Measurements from ENCODE around the gene NRG4. TPM values are rescaled to one million over a fixed set of nuclear protein-coding genes. Genes with fewer than 3 reads are reported as not detected.

NRG4 gene
- total and polyA plus RNA-seq, 11 donors: 1.1 TPM; not detected in 10

GRCh38 chr15:75948761-75949296 is 63.4 kb downstream of the NRG4 start:
- no peak overlapping the region for H3K27ac ChIP-seq
- H3K9me3 ChIP-seq: no peaks in the 10 kb centered on the region
- H3K4me3 ChIP-seq: no peak overlapping the region
- no peak for ATAC-seq
- 78 to 84% (median 83%) methylated on average over 8 of the region's 8 CpGs for WGBS, 4 donors
- peaks cover 0 to 35% (median 0%) of the 10 kb centered on the region in 9 donors for H3K27me3 ChIP-seq
- intact Hi-C loops (cut with DNase I): no loop called here
- H3K36me3 ChIP-seq: no peaks in the 10 kb centered on the region
- TF ChIP-seq CTCF (IDR thresholded peaks at IDR 0.05): no peak
- no peak for TF ChIP-seq POLR2A (IDR thresholded peaks at IDR 0.05)
- no peak for DNase-seq
- no peaks in the 10 kb centered on the region for H3K4me1 ChIP-seq

- peaks cover 0 to 35% (median 0%) of the 10 kb centered on the region in 9 donors for H3K27me3 ChIP-seq
- WGBS, 4 donors: 60 to 67% (median 63%) methylated on average over 1 of the region's 1 CpG
- intact Hi-C loops (cut with DNase I): no loop called here
Measured at GRCh38 chr15:75947092-75947491, 65.1 kb downstream of the NRG4 start.

GRCh38 chr15:75945953-75946352 is 66.3 kb downstream of the NRG4 start:
- no peak for ATAC-seq
- Histone ChIP-seq H3K36me3 (no peaks in the 10 kb centered on the region), H3K27me3 (peaks cover 0 to 28% (median 0%) of the 10 kb centered on the region in 9 donors), H3K4me3 (no peak overlapping the region), H3K27ac (no peak overlapping the region), H3K4me1 (no peaks in the 10 kb centered on the region), H3K9me3 (peaks cover 0 to under 1% (median 0%) of the 10 kb centered on the region in 12 donors)
- no peak for TF ChIP-seq POLR2A (IDR thresholded peaks at IDR 0.05)
- TF ChIP-seq CTCF (IDR thresholded peaks at IDR 0.05): no peak
- no peak for DNase-seq
- 74 to 79% (median 77%) methylated on average over 4 of the region's 4 CpGs for WGBS, 4 donors
- intact Hi-C loops (cut with DNase I): no loop called here

More at GRCh38 chr15:75947092-75947491, 65.1 kb downstream of the NRG4 start:
- no peak for ATAC-seq
- H3K9me3 ChIP-seq: no peaks in the 10 kb centered on the region
- no peak overlapping the region for H3K27ac ChIP-seq
- no peaks in the 10 kb centered on the region for H3K36me3 ChIP-seq
- no peak overlapping the region for H3K4me3 ChIP-seq
- TF ChIP-seq POLR2A (IDR thresholded peaks at IDR 0.05): no peak
- no peak for TF ChIP-seq CTCF (IDR thresholded peaks at IDR 0.05)
- no peak for DNase-seq
- H3K4me1 ChIP-seq: no peaks in the 10 kb centered on the region

GRCh38 chr15:75943713-75944215 is 68.5 kb downstream of the NRG4 start:
- 49 to 69% (median 62%) methylated on average over 1 of the region's 1 CpG for WGBS, 4 donors
- H3K4me3 ChIP-seq: no peak overlapping the region
- no peaks in the 10 kb centered on the region for H3K4me1 ChIP-seq
- DNase-seq (no peak), ATAC-seq (no peak)
- peaks cover 0 to 9% (median 0%) of the 10 kb centered on the region in 12 donors for H3K9me3 ChIP-seq
- intact Hi-C loops (cut with DNase I): no loop called here
- peaks cover 0 to 24% (median 0%) of the 10 kb centered on the region in 9 donors for H3K27me3 ChIP-seq
- no peaks in the 10 kb centered on the region for H3K36me3 ChIP-seq
- no peak overlapping the region for H3K27ac ChIP-seq
- TF ChIP-seq POLR2A (IDR thresholded peaks at IDR 0.05) (no peak), CTCF (IDR thresholded peaks at IDR 0.05) (no peak)
